Activated CD4-positive, alpha-beta T cell treated with anti-CD3 and anti-CD28 coated beads, Interleukin-2, amount 50 U/mL, for 24 hours (primary cell): ENCODE measurements around the gene RPL3.

Source experiments
- DNase-seq, 2 donors: peaks; one replicate each; pipeline ENCODE4 v3.0.0-alpha.2; 2020; ENCODE audit warnings: low read depth in 1 of 2, low spot score in 1 of 2

Gene RPL3

DNA sequence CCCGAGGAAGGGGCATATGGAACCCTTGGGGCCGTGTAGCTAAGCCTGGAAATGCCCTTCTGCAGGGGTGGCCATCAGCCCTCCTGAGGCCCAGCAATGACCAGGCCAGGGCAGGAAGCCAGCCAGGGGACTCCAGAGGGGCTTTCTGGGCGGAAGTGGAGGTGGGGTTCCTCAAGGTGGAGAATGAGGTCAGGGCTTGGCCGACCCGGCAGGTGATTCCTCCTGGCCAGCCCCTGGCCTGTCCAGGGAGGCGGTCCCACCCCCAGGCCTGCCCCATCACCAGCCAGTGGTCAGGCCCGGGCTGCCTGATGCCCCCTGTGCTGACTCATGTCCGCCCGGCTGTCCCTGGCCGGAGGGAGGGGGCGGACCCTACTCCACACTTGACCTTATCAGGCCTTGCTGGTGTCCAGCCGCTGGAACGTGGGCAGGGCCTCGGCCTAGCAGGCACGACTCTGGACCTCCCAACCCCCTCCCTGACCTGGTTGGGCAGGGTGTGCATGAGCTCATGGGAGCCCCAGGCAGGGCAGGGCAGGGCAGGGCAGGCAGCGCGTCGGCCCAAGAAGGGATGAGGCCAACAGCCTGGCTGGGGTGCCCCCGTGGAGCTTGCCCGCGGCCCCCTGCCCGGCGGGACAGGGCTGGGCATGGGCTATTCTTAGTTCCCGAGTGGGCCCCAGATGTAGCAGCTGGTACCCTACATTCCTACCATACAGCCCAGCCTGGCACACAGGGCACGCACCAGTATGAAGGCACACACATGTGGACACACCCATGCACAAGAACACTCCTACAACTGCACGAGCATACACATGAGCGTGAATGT, 35.9 kb downstream of the RPL3 start:
- DNase-seq, result no peak

DNA sequence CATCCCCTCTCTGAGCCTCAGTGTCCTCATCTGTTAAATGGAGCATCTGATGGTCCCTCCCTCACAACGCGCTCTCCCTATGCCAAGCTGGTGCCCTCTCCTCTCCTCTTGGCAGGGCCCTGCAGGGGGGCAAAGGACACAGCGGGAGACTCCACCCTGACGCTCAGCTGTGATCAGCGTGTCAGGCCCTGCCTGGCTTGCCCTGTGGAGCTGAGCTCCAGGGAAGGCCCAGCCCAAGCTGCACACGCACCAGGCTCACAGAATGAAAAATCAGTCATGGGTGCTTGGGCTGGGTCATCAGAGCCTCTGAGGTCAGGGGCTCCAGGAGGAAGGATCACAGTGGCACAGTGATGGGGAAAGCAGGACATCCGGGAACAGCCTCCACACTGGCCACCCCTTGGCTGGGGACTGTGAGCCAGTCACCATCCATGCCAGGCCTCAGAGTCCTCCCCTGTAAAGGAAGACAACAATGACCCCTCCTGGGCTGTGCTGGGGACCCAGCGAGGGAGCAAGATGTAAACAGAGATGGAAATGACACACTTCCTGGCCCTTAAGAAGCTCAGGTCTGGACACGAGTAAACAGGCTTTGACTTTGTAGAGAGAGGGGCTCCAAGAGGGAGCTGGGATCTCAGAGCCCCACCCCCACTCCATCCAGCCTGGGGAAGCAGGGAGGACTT, 36.6 kb downstream of the RPL3 start:
- no peak for DNase-seq

DNA sequence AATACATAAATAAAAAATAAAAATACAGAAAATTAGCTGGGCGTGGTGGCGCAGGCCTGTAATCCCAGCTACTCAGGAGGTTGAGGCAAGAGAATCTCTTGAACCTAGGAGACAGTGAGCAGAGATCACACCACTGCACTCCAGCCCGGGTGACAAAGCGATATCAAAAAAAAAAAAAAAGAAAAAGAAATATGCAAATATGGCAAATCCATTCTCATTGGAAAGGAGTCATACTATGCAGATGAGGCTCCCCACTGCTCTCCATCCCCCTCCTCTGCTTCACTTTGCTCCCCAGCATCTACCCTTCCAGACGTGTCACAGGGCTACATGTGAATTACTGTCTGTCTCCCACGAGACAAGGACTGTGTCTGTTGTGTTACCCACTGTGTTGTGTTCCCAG, 38.3 kb downstream of the RPL3 start:
- DNase-seq, result no peak

DNA sequence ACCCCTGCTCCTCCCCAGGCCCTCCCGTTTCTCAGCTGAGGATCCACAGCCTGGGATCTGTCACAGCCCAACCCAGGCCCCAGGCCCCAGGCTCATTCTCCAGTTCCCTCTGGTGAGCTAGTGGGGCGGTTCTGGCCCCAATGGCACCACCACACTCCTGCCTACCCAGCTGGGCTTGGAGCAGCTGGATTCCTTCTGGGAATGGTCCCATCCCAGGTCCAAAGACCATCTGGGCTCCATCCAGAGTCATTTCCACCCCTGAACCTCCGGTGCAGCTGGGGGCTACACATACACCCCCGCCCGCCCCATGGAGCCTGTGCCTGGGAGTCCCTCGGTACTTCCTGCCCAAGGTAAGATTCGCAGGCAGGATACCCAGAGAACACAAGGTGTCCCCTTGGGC, 39.2 kb downstream of the RPL3 start:
- DNase-seq, result no peak

DNA sequence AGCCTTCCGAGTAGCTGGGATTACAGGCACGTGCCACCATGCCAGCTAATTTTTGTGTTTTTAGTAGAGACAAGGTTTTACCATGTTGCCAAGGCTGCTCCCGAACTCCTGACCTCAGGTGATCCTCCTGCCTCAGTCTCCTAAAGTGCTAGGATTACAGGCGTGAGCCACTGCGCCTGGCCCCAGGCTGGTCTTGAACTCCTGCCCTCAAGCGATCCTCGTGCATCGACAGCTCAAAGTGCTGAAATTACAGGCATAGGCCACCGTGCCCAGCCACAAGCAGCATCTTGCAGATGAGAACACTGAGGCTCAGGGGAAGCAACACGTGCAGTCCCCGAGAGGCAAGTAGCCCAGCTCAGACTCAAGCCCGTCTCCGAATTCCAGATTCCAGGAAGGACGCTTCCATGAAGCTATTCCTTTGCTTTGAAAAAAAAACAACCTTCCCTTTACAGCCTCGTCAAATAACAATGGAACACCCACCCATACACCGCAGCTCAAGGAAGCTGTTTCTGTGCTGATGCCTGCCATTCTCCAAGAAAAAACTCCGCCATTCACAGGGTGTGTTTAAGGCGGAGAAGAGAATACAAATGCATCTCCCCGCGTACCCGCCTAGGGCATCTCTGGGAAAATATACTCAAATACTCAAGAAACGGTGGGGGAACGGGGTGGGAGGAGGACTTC, 40.1 kb downstream of the RPL3 start:
- no peak for DNase-seq

DNA sequence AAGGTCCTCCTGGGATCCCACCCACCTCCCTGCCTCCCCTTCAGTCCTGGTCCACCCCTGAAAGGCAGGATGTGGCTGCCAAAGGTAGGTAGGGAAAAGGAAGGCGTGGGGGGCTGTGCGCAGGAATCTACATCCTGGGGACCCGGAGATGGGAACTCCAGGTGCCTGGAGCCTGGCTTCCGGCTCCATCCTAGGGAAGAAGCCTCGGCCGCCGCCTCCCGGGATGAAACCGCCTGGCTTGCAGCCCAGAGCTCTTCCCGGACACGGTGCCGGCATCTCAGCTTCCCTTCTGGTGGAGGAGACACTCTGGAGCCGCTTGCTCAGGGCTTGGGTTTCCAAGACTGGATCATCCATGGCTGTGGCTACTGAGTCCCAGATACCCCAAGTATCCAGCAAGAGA, 41.4 kb downstream of the RPL3 start:
- no peak for DNase-seq

DNA sequence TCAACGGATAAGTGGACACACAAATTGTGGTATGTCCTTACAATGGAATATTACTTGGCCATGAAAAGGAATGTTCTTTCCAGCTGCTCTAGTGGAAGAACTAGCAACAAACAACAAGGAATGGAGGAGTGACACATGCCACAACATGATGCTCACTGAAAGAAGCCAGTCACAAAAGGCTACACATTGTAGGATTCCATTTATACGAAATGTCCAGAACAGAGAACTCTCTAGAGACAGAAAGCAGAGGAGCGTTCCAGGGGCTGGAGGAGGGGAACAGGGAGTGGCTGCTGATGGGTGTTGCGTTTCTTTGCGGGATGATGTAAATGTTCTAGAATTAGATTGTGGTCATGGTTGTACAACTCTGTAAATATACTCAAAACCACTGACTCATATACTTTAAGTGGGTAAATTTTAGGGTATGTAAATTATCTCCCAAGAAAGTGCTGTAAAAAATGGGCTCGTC, 42.2 kb downstream of the RPL3 start:
- no peak for DNase-seq

DNA sequence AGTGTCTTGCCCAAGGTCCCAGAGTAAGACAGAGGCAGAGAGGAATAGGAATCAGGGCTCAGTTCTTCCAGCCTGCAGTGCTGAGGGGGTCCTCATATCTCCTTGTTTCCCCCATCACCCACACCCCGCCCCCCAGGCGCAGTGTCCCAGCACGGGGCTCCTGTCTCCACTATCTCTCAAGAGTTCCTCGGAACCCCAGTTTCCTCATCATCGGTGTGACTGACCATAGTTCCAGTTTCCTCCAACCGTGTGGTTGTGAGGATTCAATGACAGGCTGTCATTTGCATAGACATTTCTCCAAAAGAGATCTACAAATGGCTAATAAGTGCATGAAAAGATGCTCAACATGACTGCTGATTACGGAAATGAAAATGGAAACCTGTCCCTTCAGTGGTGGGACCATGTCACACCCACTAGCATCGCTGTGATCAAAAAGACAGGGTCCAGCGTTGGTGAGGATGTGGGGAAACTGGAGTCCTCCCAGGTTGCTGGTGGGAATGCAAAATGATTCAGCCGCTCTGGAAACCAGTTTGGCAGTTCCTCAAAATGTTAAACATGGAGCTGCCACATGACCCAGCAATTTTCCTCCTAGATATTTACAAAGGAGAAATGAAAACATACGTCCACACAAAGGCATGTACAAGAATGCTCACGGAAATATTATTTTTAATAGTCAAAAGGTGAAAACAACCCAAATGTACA, 42.8 kb downstream of the RPL3 start:
- DNase-seq, result no peak

DNA sequence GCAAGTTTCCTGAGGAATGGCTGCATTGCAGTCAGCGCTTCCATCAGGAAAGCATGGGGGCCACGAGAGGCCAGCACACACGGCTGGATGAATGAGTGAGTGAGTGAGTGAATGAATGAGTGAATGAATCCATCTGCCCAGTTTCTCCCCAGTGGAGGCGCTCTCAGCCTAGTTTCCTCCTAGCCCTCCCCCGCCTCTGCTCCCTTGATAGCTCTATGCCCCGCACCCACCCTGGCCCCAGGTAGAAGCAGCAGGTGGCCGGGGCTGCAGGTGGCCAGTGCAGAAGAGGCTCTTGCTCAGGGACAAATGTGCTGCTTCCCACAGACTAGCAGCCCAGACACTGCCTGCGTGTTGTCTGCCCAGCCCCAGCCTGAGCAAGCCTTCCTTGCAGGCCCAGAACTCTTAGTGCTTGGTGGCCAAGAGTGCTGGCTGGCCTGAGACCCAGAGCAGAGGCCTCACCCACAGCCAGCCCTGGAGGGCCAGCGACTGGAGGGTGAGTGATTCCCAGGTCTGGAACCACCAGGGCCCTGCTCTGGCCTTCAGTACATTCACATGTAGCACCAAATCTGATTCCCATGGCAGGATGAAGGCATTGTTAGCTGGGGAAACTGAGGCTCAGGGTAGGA, 43.5 kb downstream of the RPL3 start:
- no peak for DNase-seq

DNA sequence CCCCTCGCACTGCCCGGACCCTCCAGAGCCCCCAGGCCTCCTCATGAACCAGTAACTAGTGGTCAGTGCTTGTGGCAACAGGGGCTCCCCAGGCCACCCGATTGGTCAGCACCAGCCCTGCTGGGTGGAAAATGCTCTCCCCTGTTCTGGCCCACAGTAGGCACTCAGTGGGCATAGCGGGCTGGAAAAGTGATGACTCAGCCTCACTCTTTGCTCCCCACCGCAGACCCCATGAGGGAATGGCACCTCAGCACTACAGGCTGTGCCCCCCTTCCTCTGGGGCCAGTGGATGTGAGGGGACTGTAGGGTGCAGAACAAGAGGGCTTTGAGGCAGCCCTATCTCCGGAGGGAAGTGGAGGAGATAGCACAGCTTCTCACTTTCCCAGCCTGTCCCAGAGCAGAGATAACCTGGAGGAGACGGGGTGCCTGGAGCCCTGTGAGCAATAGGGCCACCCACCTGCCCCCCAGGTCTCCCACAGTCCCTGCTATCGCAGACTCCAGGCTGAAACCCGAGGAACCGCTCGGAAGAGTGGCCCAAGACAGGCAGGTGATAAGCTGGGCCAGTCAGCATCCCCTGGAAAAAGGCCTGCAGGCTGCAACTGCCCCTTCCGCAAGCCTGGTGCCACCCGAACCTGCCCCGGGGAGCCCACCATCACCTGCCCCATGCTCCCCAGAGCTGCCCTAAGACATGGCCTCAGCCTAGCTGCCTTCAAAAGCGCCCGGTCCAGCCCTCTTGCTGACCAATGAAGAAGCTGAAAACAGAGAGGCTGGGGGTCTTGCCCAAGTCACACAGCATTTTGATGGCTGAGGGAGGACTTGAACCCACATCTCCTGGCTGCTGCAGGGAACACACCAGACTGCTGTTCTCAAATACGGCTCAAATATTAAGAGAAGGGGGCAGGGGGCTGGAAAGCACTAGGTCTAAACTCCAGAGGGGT, 45.2 kb downstream of the RPL3 start:
- no peak for DNase-seq

DNA sequence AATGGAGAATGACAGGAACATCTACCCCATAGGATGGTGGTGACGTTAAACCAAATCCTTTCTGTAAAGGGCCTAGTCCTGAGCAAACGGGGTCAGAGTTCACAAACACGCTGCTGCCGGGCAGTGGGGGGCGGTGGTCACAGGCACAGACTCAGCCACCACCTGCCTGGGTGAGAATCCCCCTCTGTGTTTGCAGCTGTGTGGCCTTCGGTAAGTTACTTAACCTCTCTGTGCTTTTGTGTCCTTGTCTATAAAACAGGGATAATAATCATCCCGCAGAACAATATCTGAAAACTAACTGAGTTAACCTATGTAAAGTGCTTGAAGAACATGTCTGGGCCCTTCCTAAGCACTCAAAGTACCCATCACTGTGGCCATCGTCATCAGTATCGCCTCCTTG, 48.6 kb downstream of the RPL3 start:
- DNase-seq, result no peak

DNA sequence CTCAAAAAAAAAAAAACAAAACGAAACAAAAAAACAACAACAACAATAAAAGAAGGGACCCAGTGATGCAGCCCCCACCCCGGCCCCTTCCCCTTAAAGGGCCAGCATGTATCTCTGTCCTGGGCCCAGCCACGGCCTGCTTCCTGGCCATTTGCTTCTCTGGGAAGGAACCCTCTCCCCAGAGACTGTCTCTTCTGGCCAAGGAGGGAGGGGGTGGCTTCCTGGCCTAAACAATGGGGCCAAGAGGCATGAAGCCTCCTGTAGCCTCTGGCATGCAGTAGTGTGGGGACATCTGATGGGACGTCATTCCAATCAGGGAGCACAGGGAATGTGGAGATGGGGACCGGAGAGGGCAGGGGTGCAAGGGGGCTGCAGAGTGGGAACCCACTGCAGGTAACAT, 49.1 kb downstream of the RPL3 start:
- DNase-seq, result no peak

DNA sequence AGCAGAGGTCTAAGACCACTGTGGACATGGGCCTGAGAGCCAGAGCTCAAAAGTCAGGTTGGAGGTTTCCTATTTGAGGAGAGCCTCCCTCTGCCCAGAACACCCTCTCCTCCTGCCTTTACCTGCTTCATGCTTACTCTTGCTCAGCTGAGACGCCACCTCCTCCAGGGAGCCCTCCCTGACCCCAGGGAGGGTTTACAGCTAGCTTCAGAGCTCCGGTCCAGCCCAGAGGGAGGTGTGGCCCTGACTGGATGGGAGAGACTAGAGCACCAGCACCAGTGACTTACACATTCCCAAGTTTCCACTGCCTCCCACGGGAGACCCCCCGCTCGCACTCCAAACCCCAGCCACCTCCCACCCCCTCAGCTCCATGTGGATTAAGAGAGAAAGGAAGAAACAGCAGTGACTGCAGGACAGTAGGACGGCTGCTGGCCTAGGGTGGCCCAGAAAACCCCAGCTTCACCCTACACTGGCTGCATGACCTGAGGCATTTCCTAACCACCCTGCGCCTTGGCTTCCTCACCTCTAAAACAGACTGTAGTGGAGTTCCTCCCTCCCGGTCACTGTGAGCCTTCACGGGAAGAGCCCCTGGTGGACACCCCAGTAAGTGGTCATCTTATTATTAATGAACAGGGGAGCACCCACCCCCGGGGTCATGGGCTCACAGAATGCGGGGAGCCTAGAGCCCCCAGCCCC, 50.2 kb downstream of the RPL3 start:
- DNase-seq, result no peak

DNA sequence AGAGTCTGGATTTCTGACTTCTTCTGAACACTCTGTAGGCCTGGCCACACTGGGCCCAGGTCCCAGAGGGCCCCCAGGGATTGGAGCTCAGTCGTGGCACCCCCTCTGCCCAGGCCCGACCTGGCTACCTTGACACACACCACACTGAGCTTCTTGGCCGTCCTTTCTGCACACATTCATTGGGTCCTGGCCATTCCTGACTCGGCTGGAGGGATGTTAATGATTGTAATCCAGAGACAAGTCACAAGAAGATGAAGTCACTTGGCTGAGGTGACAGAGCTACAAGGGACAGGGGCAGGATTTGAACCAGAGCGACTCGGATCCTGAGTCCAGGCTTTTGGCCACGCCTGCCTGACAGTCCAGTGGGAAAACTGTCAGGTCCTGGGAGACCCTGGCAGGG, 50.8 kb downstream of the RPL3 start:
- DNase-seq, result no peak

DNA sequence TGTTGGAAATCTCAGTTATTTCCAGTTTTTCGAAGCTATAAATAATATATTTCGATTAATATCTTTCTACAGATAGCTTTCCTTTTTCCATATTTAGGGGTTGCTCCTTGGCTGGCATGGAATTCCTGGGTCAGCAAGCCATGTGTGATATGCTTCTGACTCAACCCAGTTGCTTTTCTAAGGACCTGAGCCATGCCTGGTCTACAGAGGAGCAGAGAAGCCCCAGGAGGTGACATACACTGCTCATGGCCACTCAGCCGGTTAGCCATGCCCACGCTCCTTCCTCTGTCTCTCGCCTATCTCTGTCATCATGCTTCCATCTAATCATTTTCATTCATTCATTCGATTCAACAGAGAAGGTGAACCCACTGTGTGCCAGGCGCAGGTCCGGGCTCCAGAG, 51.4 kb downstream of the RPL3 start:
- no peak for DNase-seq

DNA sequence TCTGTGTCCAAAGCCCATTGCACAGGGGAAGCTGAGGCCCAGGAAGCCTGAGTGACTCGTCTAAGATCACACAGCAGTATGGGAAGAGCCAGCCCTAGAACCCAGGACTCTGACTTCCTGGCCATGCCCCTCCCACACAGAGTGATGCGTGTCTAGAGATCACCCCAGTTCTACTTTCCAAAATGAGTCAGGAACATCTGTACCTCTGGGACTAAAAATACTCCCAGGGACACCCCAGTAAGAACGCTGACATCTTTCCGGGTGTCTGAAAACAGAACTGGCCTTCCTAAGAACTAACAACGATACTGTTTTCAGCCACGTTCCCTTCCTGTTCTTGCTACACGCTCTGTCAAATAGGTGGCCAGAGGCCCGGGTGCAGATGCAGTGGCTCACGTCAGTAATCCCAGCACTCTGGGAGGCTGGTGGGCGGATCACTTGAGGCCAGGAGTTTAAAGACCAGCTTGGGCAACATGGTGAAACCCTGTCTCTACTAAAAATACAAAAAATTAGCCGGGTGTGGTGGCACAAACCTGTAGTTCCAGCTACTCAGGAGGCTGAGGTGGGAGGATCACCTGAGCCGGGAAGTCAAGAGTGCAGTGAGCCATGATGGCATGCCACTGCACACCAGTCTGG, 52.9 kb downstream of the RPL3 start:
- DNase-seq, result no peak

DNA sequence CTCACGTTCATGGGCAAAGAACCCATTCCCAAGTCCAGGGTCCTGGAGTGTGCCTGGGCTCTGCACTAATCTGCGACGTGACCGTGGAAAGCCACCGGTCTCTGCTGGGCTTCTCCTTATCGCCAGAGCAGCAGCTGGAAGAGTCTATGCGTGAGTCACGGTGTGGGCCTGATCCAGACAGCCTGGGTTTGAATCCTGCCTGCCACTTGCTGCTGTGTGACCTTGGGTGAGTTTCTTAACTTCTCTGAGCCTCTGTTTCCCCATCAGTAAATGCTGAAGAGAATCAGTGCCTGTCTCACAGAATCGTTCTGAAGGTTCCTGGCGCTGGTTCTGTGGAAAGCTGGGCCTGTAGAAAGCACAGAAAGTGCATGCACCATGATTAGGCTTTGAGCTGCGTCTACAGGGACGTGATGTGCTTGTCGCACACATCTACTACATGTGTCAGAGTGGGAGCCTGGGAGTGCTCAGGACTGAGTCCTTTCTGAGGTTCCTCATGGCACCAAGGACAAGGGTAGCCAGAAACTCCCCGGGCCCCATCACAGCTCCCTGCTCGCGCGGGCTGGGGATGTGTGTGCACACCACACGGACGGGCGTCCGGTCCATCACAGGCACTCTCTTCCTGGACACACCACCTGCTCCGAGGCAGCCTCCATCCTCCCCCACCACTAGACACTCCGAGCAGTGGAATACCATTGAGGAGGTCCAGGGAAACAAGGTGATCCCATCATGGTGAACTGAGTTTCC, 54.1 kb downstream of the RPL3 start:
- no peak for DNase-seq

DNA sequence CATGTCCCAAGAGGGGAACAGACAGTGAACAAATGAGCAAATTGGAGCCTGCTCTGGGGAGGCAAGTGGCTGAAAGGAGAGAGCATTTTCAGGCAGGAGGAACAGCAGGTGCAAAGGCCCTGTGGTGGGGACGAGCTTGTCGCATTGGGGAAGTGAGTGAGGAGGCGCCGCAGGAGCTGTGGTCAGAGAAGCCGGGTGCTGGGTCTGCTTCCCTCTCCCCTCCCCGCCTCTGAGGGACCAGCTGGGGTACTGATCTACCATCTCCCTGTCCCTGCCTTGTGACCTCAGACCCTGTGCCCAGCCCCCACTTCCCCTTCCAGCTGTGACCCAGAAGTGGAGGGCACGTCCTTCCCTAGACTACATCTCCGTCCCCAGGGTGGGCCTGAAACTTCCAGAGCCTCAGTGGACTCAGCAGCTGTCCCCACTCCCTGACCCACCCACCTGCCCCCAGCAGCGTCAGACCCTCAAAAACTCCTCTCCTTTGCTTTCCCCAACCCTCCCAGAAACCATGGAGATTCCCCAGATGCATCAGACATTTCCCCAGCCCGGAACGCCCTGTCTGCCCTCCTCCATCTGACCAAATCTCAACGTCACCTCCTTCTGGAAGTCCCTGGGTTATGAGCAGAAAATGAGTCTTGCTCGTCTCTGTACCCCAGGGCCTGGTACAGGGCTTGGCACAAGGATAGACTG, 54.9 kb downstream of the RPL3 start:
- no peak for DNase-seq
